ENCODE measurements around the gene ZNF669. TPM values are rescaled to one million over a fixed set of nuclear protein-coding genes. Genes with fewer than 3 reads are reported as not detected.

The ZNF669 gene
- total and polyA plus RNA-seq, 8 donors: 0.58 to 21.7 (median 3.7) TPM

- H3K9me3 ChIP-seq: no peaks in the 10 kb centered on the region
- intact Hi-C loops (cut with DNase I; ENCODE audit: low total_unique reads): loop anchor here (10.0 kb wide), 1 partner anchor 102 kb away; no protein-coding TSS in a partner anchor
- TF ChIP-seq EP300 (IDR thresholded peaks at IDR 0.05) (no peak), CTCF (IDR thresholded peaks at IDR 0.05) (no peak), POLR2A (IDR thresholded peaks at IDR 0.05) (no peak), POLR2AphosphoS5 (IDR thresholded peaks at IDR 0.05) (no peak)
- no peak for DNase-seq
- peak overlapping the region; percentile 81 to 90 (median 84) for H3K27ac ChIP-seq
- H3K4me1 ChIP-seq: peaks cover 12 to 27% (median 25%) of the 10 kb centered on the region in 4 donors
- H3K4me3 ChIP-seq: peak overlapping the region; percentile 66 to 86 (median 73)
- no peaks in the 10 kb centered on the region for H3K36me3 ChIP-seq
- H3K27me3 ChIP-seq: peaks cover 0 to 19% (median 4%) of the 10 kb centered on the region in 3 donors
- WGBS, 5 donors: 25 to 50% (median 37%) methylated on average over 6 to 9 of the region's 9 CpGs
Observed at GRCh38 chr1:247112479-247112781, 8.3 kb upstream of the ZNF669 start.

GRCh38 chr1:247111700-247112478 lies 7.7 kb upstream of the ZNF669 start:
- TF ChIP-seq POLR2A (IDR thresholded peaks at IDR 0.05): no peak
- peak in 2 of 3 donors; percentile 58 to 75 for TF ChIP-seq POLR2AphosphoS5 (IDR thresholded peaks at IDR 0.05)
- Histone ChIP-seq H3K27ac (peak overlapping the region; percentile 81 to 90 (median 84)), H3K4me1 (peaks cover 12 to 27% (median 25%) of the 10 kb centered on the region in 4 donors), H3K9me3 (no peaks in the 10 kb centered on the region), H3K4me3 (peak overlapping the region; percentile 66 to 86 (median 73)), H3K27me3 (peaks cover 0 to 19% (median 4%) of the 10 kb centered on the region in 3 donors), H3K36me3 (no peaks in the 10 kb centered on the region)
- intact Hi-C loops (cut with DNase I; ENCODE audit: low total_unique reads): loop anchor here (10.0 kb wide), 1 partner anchor 103 kb away; no protein-coding TSS in a partner anchor
- peak; percentile 73 to 86 for DNase-seq
- 1 to 4% (median 2%) methylated on average over 32 to 78 of the region's 78 CpGs for WGBS, 5 donors

GRCh38 chr1:247111259-247111699 lies 7.1 kb upstream of the ZNF669 start:
- intact Hi-C loops (cut with DNase I; ENCODE audit: low total_unique reads): loop anchor here (10.0 kb wide), 1 partner anchor 104 kb away; no protein-coding TSS in a partner anchor
- DNase-seq: peak in 1 of 2 donors; percentile 55
- TF ChIP-seq POLR2AphosphoS5 (IDR thresholded peaks at IDR 0.05): no peak
- Histone ChIP-seq H3K27ac (peak overlapping the region; percentile 81 to 90 (median 84)), H3K36me3 (no peaks in the 10 kb centered on the region), H3K27me3 (peaks cover 0 to 19% (median 4%) of the 10 kb centered on the region in 3 donors), H3K4me3 (peak overlapping the region; percentile 66 to 86 (median 73)), H3K4me1 (peaks cover 12 to 27% (median 25%) of the 10 kb centered on the region in 4 donors), H3K9me3 (no peaks in the 10 kb centered on the region)
- 0 to 1% (median 0%) methylated on average over 13 to 62 of the region's 62 CpGs for WGBS, 5 donors

GRCh38 chr1:247110627-247111258 lies 6.6 kb upstream of the ZNF669 start:
- peak in 1 of 2 donors; percentile 37 for DNase-seq
- TF ChIP-seq CTCF (IDR thresholded peaks at IDR 0.05) (no peak), POLR2AphosphoS5 (IDR thresholded peaks at IDR 0.05) (no peak), EP300 (IDR thresholded peaks at IDR 0.05) (no peak), POLR2A (IDR thresholded peaks at IDR 0.05) (no peak)
- Histone ChIP-seq H3K9me3 (no peaks in the 10 kb centered on the region), H3K27ac (peak overlapping the region; percentile 81 to 90 (median 84)), H3K4me1 (peaks cover 12 to 27% (median 25%) of the 10 kb centered on the region in 4 donors), H3K36me3 (no peaks in the 10 kb centered on the region), H3K4me3 (peak overlapping the region; percentile 66 to 86 (median 73)), H3K27me3 (peaks cover 0 to 19% (median 4%) of the 10 kb centered on the region in 3 donors)
- intact Hi-C loops (cut with DNase I; ENCODE audit: low total_unique reads): loop anchor here (10.0 kb wide), 1 partner anchor 104 kb away; no protein-coding TSS in a partner anchor
- 8 to 23% (median 10%) methylated on average over 17 to 30 of the region's 30 CpGs for WGBS, 5 donors

GRCh38 chr1:247107694-247108093 lies 3.5 kb upstream of the ZNF669 start:
- DNase-seq: no peak
- Histone ChIP-seq H3K9me3 (no peaks in the 10 kb centered on the region), H3K36me3 (no peaks in the 10 kb centered on the region), H3K27me3 (peaks cover 0 to 19% (median 4%) of the 10 kb centered on the region in 3 donors), H3K27ac (no peak overlapping the region), H3K4me3 (no peak overlapping the region), H3K4me1 (peaks cover 14 to 40% (median 37%) of the 10 kb centered on the region in 4 donors)
- WGBS, 5 donors: 87 to 93% (median 91%) methylated on average over 7 of the region's 7 CpGs
- intact Hi-C loops (cut with DNase I; ENCODE audit: low total_unique reads): no loop called here
- TF ChIP-seq POLR2AphosphoS5 (IDR thresholded peaks at IDR 0.05) (no peak), POLR2A (IDR thresholded peaks at IDR 0.05) (no peak), CTCF (IDR thresholded peaks at IDR 0.05) (no peak), EP300 (IDR thresholded peaks at IDR 0.05) (no peak)

All from stomach (tissue), 9 donors.